Rectal smooth muscle tissue (tissue), 1 donor: Measurements from ENCODE around the gene NCAM2.

Experiments used
- H3K27ac ChIP-seq: one replicate; pipeline ENCODE4 v1.7.0; 2013; ENCODE audit warnings: low read depth, low read length, inconsistent platforms
- H3K27me3 ChIP-seq: one replicate; pipeline ENCODE4 v1.7.0; 2013; ENCODE audit warnings: low read length; ENCODE audit not compliant: control insufficient read depth, insufficient read depth
- H3K36me3 ChIP-seq: one replicate; pipeline ENCODE4 v1.7.0; 2013; ENCODE audit warnings: low read length; ENCODE audit not compliant: control insufficient read depth, insufficient read depth
- H3K4me1 ChIP-seq: one replicate; pipeline ENCODE4 v1.7.0; 2013; ENCODE audit warnings: low read length; ENCODE audit not compliant: control insufficient read depth, insufficient read depth
- H3K4me3 ChIP-seq: one replicate; pipeline ENCODE4 v1.7.0; 2013; ENCODE audit warnings: low read length
- H3K9ac ChIP-seq: one replicate; pipeline ENCODE4 v1.7.0; 2013; ENCODE audit warnings: low read length

Gene NCAM2

DNA sequence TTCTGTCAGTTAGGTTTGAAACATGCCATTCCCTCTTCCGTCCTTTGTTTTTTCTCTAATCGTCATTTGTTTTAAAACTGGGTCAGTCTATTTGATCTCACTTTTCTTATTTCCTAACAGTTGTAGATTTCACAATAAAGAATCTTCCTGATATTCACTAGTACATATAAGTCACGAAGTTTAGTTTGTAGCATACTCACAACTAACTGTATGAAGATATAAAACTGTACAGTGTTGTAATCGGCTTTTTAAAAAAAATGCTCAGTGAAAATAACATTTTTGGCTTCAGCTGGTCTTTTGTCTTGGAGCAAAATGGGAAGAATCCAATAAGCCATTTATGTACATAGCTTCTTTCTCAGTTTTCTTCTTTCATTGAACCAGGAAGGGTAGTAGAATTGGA lies 78.3 kb downstream of the NCAM2 start:
- Histone ChIP-seq H3K9ac (no peak overlapping the region), H3K27ac (no peak overlapping the region), H3K36me3 (no peaks in the 10 kb centered on the region), H3K27me3 (no peaks in the 10 kb centered on the region), H3K4me1 (no peaks in the 10 kb centered on the region), H3K4me3 (no peak overlapping the region)

DNA sequence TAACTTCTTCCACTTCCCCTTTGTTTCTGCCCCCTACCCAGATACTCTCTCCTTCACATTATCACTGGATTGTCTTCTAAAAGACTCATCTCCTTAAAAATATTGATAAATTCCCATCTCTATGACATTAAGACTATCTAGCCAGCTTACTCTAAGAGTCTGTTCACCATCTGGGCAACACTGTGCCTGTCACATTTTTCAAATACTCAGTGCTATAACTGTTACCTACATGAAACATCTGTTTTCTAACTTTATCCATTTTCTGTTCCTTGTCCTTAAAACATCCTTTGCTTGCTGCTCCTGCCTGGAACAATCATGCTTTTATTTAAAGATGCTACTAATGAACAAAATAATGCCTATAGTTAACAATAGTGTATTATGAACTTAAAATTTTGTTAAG lies 81.4 kb downstream of the NCAM2 start:
- Histone ChIP-seq H3K4me1 (no peaks in the 10 kb centered on the region), H3K27me3 (no peaks in the 10 kb centered on the region), H3K27ac (no peak overlapping the region), H3K36me3 (no peaks in the 10 kb centered on the region), H3K4me3 (no peak overlapping the region), H3K9ac (no peak overlapping the region)

DNA sequence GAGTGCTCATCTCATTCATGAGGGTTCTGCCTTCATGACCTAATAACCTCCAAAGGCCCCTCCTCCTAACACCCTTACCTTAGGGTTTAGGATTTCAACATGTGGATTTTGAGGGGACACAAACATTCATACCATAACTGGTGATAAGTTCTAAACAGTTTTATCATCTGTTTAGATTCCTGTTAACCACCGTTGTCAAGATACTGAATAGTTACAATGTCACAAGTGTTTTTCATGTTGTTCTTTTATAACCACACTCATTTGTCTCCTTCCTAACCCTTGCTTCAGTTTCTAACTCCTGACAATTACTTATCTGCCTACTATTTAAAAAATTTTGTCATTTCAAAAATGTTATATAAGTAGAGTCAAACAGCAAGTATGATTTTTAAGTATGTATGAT lies 86.0 kb downstream of the NCAM2 start:
- Histone ChIP-seq H3K4me1 (no peaks in the 10 kb centered on the region), H3K27ac (no peak overlapping the region), H3K9ac (no peak overlapping the region), H3K36me3 (no peaks in the 10 kb centered on the region), H3K27me3 (no peaks in the 10 kb centered on the region), H3K4me3 (no peak overlapping the region)

DNA sequence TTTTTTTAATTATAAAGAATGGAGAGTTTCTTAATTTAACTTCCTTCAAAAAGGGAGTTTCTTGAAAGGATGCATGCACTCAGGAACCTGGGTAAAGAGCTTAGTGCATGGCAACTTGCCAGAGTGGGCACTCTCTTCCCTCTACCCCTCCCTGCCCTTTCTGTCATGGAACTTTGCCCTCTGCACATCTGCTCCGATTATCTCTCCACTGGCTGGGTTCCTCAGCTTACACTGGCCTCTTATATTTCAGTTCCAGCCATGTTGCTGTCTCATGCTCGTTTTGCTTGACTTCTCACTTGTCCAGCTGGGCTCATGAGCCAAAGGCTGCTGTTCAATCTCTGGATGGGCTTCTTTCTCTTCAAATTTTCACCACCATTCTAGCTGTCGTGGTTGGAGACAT lies 87.0 kb downstream of the NCAM2 start:
- Histone ChIP-seq H3K9ac (no peak overlapping the region), H3K27ac (no peak overlapping the region), H3K36me3 (no peaks in the 10 kb centered on the region), H3K4me3 (no peak overlapping the region), H3K27me3 (no peaks in the 10 kb centered on the region), H3K4me1 (no peaks in the 10 kb centered on the region)

DNA sequence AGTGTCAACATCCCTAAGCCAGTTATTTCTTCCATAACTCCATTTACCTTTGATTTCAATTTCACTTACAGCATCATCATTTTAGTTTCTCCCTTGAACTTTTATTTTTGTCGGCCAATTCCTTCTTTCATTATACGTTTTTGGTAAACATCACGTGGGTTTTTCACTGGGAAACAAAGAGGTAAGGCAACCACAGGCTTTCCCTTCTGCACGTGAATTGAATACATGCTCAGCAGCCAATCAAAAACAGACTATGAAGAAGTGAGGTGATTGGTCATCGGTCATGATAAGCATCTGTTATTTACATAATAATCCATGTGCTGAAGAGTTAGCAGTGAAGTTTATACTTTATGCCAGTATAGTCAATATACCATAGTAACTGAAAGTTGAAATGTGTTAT lies 98.7 kb downstream of the NCAM2 start:
- Histone ChIP-seq H3K27ac (no peak overlapping the region), H3K4me1 (no peaks in the 10 kb centered on the region), H3K9ac (no peak overlapping the region), H3K4me3 (no peak overlapping the region), H3K27me3 (no peaks in the 10 kb centered on the region), H3K36me3 (no peaks in the 10 kb centered on the region)

DNA sequence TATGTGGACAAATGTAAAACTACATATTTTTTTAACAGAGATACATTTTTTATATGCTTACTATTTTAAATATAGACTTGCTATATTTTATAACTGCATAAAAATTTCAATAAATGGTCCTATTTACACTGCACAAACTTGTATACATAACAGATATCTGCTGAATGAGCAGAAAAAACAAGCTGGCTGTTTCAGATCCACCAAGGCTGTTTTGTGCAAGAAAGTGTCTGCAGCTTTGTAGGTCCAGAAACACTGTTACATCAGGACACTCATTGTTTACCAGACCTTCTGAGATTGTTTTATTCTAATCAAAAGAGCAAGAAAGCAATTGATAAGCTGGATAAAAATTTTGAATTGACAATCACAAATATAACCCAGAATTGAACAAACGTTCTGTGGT lies 99.3 kb downstream of the NCAM2 start:
- Histone ChIP-seq H3K27ac (no peak overlapping the region), H3K4me1 (no peaks in the 10 kb centered on the region), H3K4me3 (no peak overlapping the region), H3K9ac (no peak overlapping the region), H3K36me3 (no peaks in the 10 kb centered on the region), H3K27me3 (no peaks in the 10 kb centered on the region)

DNA sequence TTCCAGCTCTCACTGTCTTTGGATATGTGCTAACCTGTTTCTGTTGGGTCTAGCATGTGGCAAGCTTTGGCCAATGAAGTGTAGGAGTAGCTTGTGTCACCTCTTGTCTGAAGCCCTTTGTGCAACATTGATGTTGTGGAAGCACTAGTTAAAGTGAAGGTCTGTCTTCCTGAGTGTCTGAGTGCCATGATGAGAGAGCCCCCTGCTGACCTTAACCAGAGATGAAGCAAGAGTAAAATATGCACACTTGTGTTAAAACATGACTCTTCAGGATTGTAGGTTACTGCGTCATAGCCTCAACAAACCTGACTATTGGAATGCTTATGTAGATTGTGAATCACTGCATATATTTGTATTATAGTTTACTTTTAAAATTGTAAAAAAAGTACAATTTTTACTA lies 103.7 kb downstream of the NCAM2 start:
- Histone ChIP-seq H3K27ac (no peak overlapping the region), H3K4me3 (no peak overlapping the region), H3K27me3 (no peaks in the 10 kb centered on the region), H3K36me3 (no peaks in the 10 kb centered on the region), H3K4me1 (no peaks in the 10 kb centered on the region), H3K9ac (no peak overlapping the region)

DNA sequence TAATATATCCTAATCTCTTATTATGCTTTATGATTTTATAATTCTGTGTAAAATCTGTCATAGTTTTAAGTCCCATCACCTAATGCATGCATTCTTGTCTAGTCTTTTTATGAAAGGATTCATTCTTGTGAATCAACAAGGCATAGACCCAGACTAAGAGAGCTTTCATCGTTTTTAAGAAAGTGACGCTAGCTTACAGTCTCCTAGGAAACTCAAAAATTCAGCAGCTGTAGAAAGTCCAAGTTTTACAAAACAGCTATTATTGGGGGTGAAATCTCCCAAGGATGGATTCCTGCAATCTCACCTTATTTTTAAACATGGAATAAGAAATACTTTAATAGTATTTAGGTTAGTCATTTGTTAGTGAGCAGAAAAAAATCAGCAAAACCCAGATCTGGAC lies 104.7 kb downstream of the NCAM2 start:
- Histone ChIP-seq H3K27ac (no peak overlapping the region), H3K36me3 (no peaks in the 10 kb centered on the region), H3K4me1 (no peaks in the 10 kb centered on the region), H3K27me3 (no peaks in the 10 kb centered on the region), H3K9ac (no peak overlapping the region), H3K4me3 (no peak overlapping the region)

DNA sequence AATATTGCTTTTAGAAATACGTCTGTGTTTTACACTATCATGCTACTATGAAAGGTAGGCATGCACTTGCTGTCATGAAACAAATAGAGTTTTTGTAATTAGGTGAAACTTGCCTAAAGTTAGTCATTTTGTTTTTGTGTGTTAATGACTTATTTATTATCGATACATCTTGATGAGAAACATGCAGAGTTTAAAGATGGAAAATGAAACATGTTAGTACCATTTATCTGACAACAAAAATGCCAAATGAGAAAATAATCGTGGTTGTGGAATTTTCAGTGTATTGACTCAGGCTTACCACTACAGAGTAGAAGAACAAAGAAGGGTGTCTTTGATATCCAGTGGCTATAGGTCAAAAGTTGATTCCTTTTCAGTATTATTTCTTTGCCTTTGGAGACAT lies 105.5 kb downstream of the NCAM2 start:
- Histone ChIP-seq H3K36me3 (no peaks in the 10 kb centered on the region), H3K4me3 (no peak overlapping the region), H3K4me1 (no peaks in the 10 kb centered on the region), H3K27ac (no peak overlapping the region), H3K27me3 (no peaks in the 10 kb centered on the region), H3K9ac (no peak overlapping the region)

DNA sequence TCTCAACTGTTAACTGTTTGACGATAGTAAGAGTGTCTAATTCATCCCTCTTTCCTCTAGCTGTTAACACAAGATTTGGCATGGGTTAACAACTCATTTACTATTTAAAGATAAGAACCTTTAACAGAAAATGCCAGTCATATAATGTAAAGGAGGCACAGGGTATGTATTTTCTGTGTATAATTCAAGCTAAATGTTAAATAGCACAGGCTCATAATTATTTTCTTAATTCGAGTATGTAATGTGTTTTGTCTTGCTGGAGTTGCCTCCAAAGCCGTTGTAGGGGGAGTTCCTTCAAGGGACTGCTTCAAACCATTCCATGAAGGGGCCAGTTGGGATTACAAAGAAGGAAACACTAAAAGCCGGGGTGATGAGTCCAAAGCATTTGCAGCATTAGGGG lies 111.5 kb downstream of the NCAM2 start:
- Histone ChIP-seq H3K36me3 (no peaks in the 10 kb centered on the region), H3K27ac (no peak overlapping the region), H3K27me3 (no peaks in the 10 kb centered on the region), H3K9ac (no peak overlapping the region), H3K4me1 (no peaks in the 10 kb centered on the region), H3K4me3 (no peak overlapping the region)

DNA sequence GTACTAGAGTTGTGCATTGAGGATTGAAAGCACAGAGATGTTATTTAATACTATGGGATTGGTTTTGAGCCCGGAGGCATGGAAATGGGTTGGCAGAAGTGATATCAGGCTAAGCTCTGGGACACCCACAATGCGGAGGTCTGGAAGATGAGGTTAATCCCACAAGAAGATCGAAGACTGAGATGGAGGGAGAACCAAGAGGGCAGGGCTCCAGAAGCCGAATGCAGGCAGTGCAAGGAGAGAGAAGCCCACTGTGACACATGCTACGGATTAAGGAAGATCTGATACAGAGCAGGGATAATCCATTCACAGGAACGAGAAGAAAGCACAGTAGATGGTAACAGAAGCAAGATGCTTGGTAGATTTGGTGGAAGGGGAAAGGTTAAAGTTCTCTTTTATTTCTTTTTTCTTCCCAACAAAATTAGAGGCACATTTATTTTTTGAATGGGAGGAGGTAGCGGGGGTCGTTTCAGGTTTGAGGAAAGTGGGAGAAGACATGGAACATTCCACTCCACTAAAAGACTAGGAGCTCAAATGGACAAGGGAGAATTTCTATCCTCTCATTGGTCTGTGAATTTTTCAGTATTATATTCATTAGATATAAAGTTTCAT lies 113.2 kb downstream of the NCAM2 start:
- H3K4me1 ChIP-seq, result no peaks in the 10 kb centered on the region
- no peak overlapping the region for H3K27ac ChIP-seq
- H3K27me3 ChIP-seq, result no peaks in the 10 kb centered on the region
- H3K4me3 ChIP-seq, result no peak overlapping the region
- no peaks in the 10 kb centered on the region for H3K36me3 ChIP-seq
- H3K9ac ChIP-seq, result no peak overlapping the region

DNA sequence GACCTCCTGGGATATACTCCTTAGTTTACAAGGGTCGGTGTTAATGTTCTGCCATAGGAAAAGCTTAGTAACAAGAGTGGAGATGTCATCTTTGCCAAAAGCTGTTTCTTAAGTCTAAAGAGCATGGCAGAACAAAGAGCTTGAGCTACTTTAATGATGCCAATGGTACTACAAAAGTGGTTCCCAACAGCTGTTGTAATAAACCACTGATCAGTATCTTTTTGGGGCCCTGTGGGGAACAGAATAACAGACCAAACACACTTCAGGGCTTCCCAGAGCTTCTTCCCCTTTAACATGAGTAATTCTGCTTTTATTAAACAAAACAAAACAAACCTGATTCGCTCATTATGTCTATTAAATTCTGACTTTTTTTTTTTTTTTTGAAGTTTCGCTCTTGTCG lies 116.3 kb downstream of the NCAM2 start:
- H3K4me3 ChIP-seq, result no peak overlapping the region
- H3K27me3 ChIP-seq, result no peaks in the 10 kb centered on the region
- H3K4me1 ChIP-seq, result no peaks in the 10 kb centered on the region
- no peak overlapping the region for H3K9ac ChIP-seq
- H3K36me3 ChIP-seq, result no peaks in the 10 kb centered on the region
- no peak overlapping the region for H3K27ac ChIP-seq

DNA sequence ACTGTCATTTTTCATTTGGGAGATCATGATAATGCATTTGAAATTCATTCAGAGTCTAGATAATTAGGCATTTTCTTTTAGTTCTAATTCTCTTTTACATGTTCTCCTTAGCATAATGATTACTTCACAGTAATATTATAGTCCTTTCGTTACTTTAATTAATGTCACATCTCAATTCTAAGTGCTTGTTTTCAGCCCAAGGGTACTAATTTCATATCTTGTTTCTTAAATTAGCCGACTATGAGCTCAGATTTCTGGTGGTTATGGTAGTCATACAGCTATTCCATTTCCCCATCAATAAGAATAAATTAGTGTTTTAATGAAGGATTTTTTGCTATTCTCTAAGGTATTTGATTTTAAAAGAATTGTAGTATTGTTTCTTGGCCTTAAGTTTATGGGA lies 120.9 kb downstream of the NCAM2 start:
- Histone ChIP-seq H3K4me1 (no peaks in the 10 kb centered on the region), H3K4me3 (no peak overlapping the region), H3K27ac (no peak overlapping the region), H3K36me3 (no peaks in the 10 kb centered on the region), H3K27me3 (no peaks in the 10 kb centered on the region), H3K9ac (no peak overlapping the region)
